Subcutaneous abdominal adipose tissue (tissue), 5 donors: Measurements from ENCODE around the gene CDCA7L.
"Not testable (repeated sequence)": the region's sequence is repeated elsewhere in the genome, so short reads cannot be mapped to it uniquely, and the experiment has no call there.

Experiments
- H3K27ac ChIP-seq: one replicate; pipeline ENCODE4 v1.7.0; 2013; ENCODE audit warnings: low read depth, mild to moderate bottlenecking, inconsistent platforms, low read length, moderate library complexity
- H3K27me3 ChIP-seq, 5 donors: one replicate each; pipeline ENCODE4 v1.7.0; 2013; ENCODE audit warnings: low read length in 5 of 5, inconsistent platforms in 1 of 5; ENCODE audit not compliant: control insufficient read depth in 5 of 5, insufficient read depth in 4 of 5
- H3K36me3 ChIP-seq, 5 donors: one replicate each; pipeline ENCODE4 v1.7.0; 2013; ENCODE audit warnings: low read length in 5 of 5; ENCODE audit not compliant: control insufficient read depth in 5 of 5, insufficient read depth in 5 of 5
- H3K4me1 ChIP-seq, 5 donors: one replicate each; pipeline ENCODE4 v1.7.0; 2013; ENCODE audit warnings: low read length in 5 of 5, mild to moderate bottlenecking in 3 of 5, moderate library complexity in 1 of 5; ENCODE audit not compliant: control insufficient read depth in 5 of 5, insufficient read depth in 5 of 5
- H3K4me3 ChIP-seq, 5 donors: one replicate each; pipeline ENCODE4 v1.7.0; 2013; ENCODE audit warnings: low read length in 5 of 5, low read depth in 1 of 5
- H3K9ac ChIP-seq, 5 donors: one replicate each; pipeline ENCODE4 v1.7.0; 2013; ENCODE audit warnings: low read length in 5 of 5, mild to moderate bottlenecking in 4 of 5, moderate library complexity in 3 of 5
- H3K9me3 ChIP-seq, 5 donors: one replicate each; pipeline ENCODE4 v1.7.0; 2013; ENCODE audit warnings: low read length in 5 of 5; ENCODE audit not compliant: control insufficient read depth in 5 of 5
- donor health status: healthy.
- donor health status: healthy.
- donor health status: healthy.
- donor health status: healthy.
- donor health status: healthy.

The CDCA7L gene

GRCh38 chr7:21867816-21868575, 77.7 kb downstream of the CDCA7L start:
- H3K36me3 ChIP-seq, result no peaks in the 10 kb centered on the region
- no peak overlapping the region for H3K9ac ChIP-seq
- H3K4me3 ChIP-seq, result no peak overlapping the region
- H3K9me3 ChIP-seq, result no peaks in the 10 kb centered on the region
- H3K4me1 ChIP-seq, result no peaks in the 10 kb centered on the region
- no peak overlapping the region for H3K27ac ChIP-seq
- no peaks in the 10 kb centered on the region for H3K27me3 ChIP-seq

GRCh38 chr7:21867226-21867625, 78.5 kb downstream of the CDCA7L start:
- no peaks in the 10 kb centered on the region for H3K36me3 ChIP-seq
- H3K27ac ChIP-seq, result no peak overlapping the region
- no peak overlapping the region for H3K4me3 ChIP-seq
- no peaks in the 10 kb centered on the region for H3K9me3 ChIP-seq
- H3K9ac ChIP-seq, result no peak overlapping the region
- no peaks in the 10 kb centered on the region for H3K4me1 ChIP-seq
- H3K27me3 ChIP-seq, result no peaks in the 10 kb centered on the region

- no peak overlapping the region for H3K4me3 ChIP-seq
- H3K9ac ChIP-seq, result no peak overlapping the region
- no peaks in the 10 kb centered on the region for H3K9me3 ChIP-seq
- no peaks in the 10 kb centered on the region for H3K27me3 ChIP-seq
- no peaks in the 10 kb centered on the region for H3K36me3 ChIP-seq
- H3K27ac ChIP-seq, result no peak overlapping the region
- no peaks in the 10 kb centered on the region for H3K4me1 ChIP-seq
These were observed 79.0 kb downstream of the CDCA7L start for GRCh38 chr7:21866731-21867130.

- H3K9me3 ChIP-seq, H3K27ac ChIP-seq, H3K9ac ChIP-seq, H3K4me1 ChIP-seq, H3K27me3 ChIP-seq, H3K36me3 ChIP-seq, H3K4me3 ChIP-seq: not testable (repeated sequence)
These were observed 80.0 kb downstream of the CDCA7L start for GRCh38 chr7:21865631-21866204.

- Histone ChIP-seq H3K4me1 (no peaks in the 10 kb centered on the region), H3K27me3 (no peaks in the 10 kb centered on the region), H3K9me3 (no peaks in the 10 kb centered on the region), H3K36me3 (no peaks in the 10 kb centered on the region), H3K9ac (no peak overlapping the region), H3K27ac (no peak overlapping the region), H3K4me3 (no peak overlapping the region)
These were observed 94.1 kb downstream of the CDCA7L start for GRCh38 chr7:21851559-21851967.
